Sigmoid colon (tissue), 4 donors: Measurements from ENCODE around the gene TNIK.

Experiments used
- CTCF ChIP-seq, 4 experiments: fragments of 450-650 bp in 3 of 4; fragments of 200-600 bp in 1 of 4; IDR thresholded peaks; one replicate each; pipeline ENCODE4 v1.5.1; 2016 to 2019; ENCODE audit warnings: antibody characterized with exemption in 4 of 4, mild to moderate bottlenecking in 3 of 4, moderate library complexity in 2 of 4
- EP300 ChIP-seq, 4 donors: sonication (generic); formaldehyde crosslinking; IDR thresholded peaks; one replicate each; pipeline ENCODE4 v1.6.1; 2017; ENCODE audit warnings: antibody characterized with exemption in 4 of 4
- POLR2AphosphoS5 ChIP-seq, 4 donors: sonication (generic); formaldehyde crosslinking; IDR thresholded peaks; one replicate each; pipeline ENCODE4 v1.6.1; 2017; ENCODE audit warnings: antibody characterized with exemption in 4 of 4

GRCh38 chr3:171364500-171364899, 95.7 kb downstream of the TNIK start:
- TF ChIP-seq CTCF (IDR thresholded peaks at IDR 0.05) (no peak), POLR2AphosphoS5 (IDR thresholded peaks at IDR 0.05) (no peak), EP300 (IDR thresholded peaks at IDR 0.05) (no peak)
